CD4-positive, alpha-beta memory T cell (primary cell): Measurements from ENCODE around the gene DIP2C. TPM values are rescaled to one million over a fixed set of nuclear protein-coding genes. Genes with fewer than 3 reads are reported as not detected.

Experiments used
- CTCF ChIA-PET: fragments of 350-600 bp; sonication (Branson Sonifier 250); formaldehyde crosslinking; loops from one replicate; lab custom pipeline; 2021; ENCODE audit warnings: inconsistent platforms; ENCODE audit not compliant: partially characterized antibody; lab: Charles Lee
- POLR2A ChIA-PET: fragments of 350-600 bp; sonication (Branson Sonifier 250); formaldehyde crosslinking; loops from one replicate; lab custom pipeline; 2021; ENCODE audit not compliant: partially characterized antibody; lab: Charles Lee
- DNase-seq, 5 donors: peaks; one replicate each; pipeline versions ENCODE4 v3.0.0 to v3.0.0-alpha.2; 2020 to 2022; ENCODE audit warnings: mixed read lengths in 1 of 5
- H3K27ac ChIP-seq: one replicate; pipeline ENCODE4 v1.7.0; 2013; ENCODE audit warnings: low read depth, low read length
- H3K27me3 ChIP-seq: 2 replicates; pipeline ENCODE4 v1.7.0; 2013; ENCODE audit warnings: mild to moderate bottlenecking, low read length, moderate library complexity; ENCODE audit not compliant: insufficient read depth
- H3K36me3 ChIP-seq: 2 replicates; pipeline ENCODE4 v1.7.0; 2013; ENCODE audit warnings: mild to moderate bottlenecking, low read length, moderate library complexity; ENCODE audit not compliant: insufficient read depth
- H3K4me1 ChIP-seq: 2 replicates; pipeline ENCODE4 v1.7.0; 2013; ENCODE audit warnings: mild to moderate bottlenecking, low read length, moderate library complexity; ENCODE audit not compliant: insufficient read depth
- H3K4me3 ChIP-seq, 2 donors: one replicate each; pipeline ENCODE4 v1.7.0; 2013; ENCODE audit warnings: low read length in 2 of 2, mild to moderate bottlenecking in 1 of 2
- H3K9me3 ChIP-seq, 2 donors: one replicate each; pipeline ENCODE4 v1.7.0; 2013; ENCODE audit warnings: low read length in 2 of 2, control low read depth in 1 of 2; ENCODE audit not compliant: control insufficient read depth in 1 of 2
- H3K27ac Mint-ChIP-seq, 7 donors: one replicate each; pipeline ENCODE4 v1.8.0; 2020 to 2021; ENCODE audit warnings: mixed read lengths in 7 of 7, mild to moderate bottlenecking in 6 of 7, inconsistent platforms in 3 of 7, moderate library complexity in 3 of 7
- H3K27me3 Mint-ChIP-seq, 2 donors: one replicate each; pipeline ENCODE4 v1.8.0; 2020 to 2021; ENCODE audit warnings: mixed read lengths in 2 of 2
- H3K36me3 Mint-ChIP-seq, 2 donors: one replicate each; pipeline ENCODE4 v1.8.0; 2020 to 2021; ENCODE audit warnings: mixed read lengths in 2 of 2, inconsistent platforms in 1 of 2, mild to moderate bottlenecking in 1 of 2
- H3K4me1 Mint-ChIP-seq, 4 donors: one replicate each; pipeline ENCODE4 v1.8.0; 2020 to 2021; ENCODE audit warnings: mixed read lengths in 4 of 4, mild to moderate bottlenecking in 1 of 4
- H3K4me3 Mint-ChIP-seq, 8 donors: one replicate each; pipeline ENCODE4 v1.8.0; 2020 to 2021; ENCODE audit warnings: mixed read lengths in 8 of 8, mild to moderate bottlenecking in 7 of 8, moderate library complexity in 6 of 8, inconsistent platforms in 3 of 8
- H3K9me3 Mint-ChIP-seq, 8 donors: one replicate each; pipeline ENCODE4 v1.8.0; 2020 to 2021; ENCODE audit warnings: mixed read lengths in 8 of 8, mild to moderate bottlenecking in 5 of 8, inconsistent platforms in 3 of 8, moderate library complexity in 1 of 8
- intact Hi-C: fragments of 100-400 bp; cut with micrococcal nuclease; formaldehyde crosslinking; loops from one replicate; pipeline ENCODE4 v1.15.1; 2023
- polyA plus RNA-seq, 2 donors: library from polyadenylated mRNA; unstranded; fragments of 300-500 nt; fragmentation: Illumina TruSeq; gene quantifications; one replicate each; pipeline ENCODE4 v1.2.3, GENCODE V29; 2021
- total RNA-seq, 2 experiments: library from RNA; stranded (reverse); gene quantifications; one replicate each; pipeline ENCODE4 v1.2.3, GENCODE V29; 2021

The DIP2C gene
- total and polyA plus RNA-seq, 4 experiments from 2014 or later, result 1.1 to 6.0 (median 3.9) TPM

GRCh38 chr10:557792-558328 is 131.6 kb downstream of the DIP2C start:
- Mint-ChIP-seq H3K9me3 (peaks cover 0 to 3% (median 0%) of the 10 kb centered on the region in 8 donors), H3K4me1 (peaks cover 1 to 21% (median 10%) of the 10 kb centered on the region in 4 donors), H3K27me3 (peaks cover 2 to 10% of the 10 kb centered on the region in 2 donors), H3K27ac (peak overlapping the region in 4 of 7 donors; percentile 28 to 78 (median 64)), H3K4me3 (peak overlapping the region in 1 of 8 donors; percentile 39), H3K36me3 (no peaks in the 10 kb centered on the region)
- intact Hi-C loops, result no loop called here
- Histone ChIP-seq H3K4me3 (no peak overlapping the region), H3K4me1 (peaks cover 5% of the 10 kb centered on the region), H3K36me3 (no peaks in the 10 kb centered on the region), H3K27ac (no peak overlapping the region), H3K9me3 (no peaks in the 10 kb centered on the region), H3K27me3 (no peaks in the 10 kb centered on the region)
- POLR2A ChIA-PET, result no interaction called here
- CTCF ChIA-PET, result no interaction called here
- DNase-seq, result peak in 3 of 5 donors; percentile 44 to 65 (median 47)

DNA sequence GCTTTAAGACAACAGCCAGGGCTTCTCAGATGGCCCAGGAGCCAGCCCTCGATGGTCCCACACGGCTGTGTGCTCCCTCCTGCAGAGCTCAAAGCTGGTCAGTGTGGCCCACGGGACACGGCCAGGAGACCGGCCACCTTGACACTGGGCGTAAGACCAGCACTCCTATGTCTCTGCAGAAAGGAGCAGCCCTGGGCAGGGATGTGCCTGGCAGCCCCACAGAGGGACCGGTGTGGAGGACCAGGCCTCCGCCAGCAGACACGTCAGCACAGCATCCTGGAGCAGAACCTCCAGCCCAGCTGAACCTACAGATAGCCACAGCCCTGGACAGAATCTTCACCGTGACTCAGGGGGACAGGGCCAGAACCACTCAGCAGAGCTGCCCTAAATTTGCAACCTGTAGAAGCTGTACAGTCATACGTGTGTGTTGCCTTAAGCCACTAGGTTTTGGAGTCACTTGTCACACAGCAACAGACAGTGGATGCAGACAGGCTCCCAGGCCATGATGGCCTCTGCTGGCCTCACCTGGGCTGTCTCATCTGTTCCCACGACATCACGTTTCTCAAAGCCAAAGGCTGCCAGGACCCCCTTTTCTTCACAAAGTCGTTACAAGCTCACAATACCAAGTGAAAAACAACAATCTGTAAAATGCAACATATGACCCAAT is 132.4 kb downstream of the DIP2C start:
- H3K27me3 Mint-ChIP-seq, result peaks cover 2 to 10% of the 10 kb centered on the region in 2 donors
- ChIA-PET POLR2A (no interaction called here), CTCF (no interaction called here)
- H3K27ac ChIP-seq, result no peak overlapping the region
- peaks cover 1 to 21% (median 10%) of the 10 kb centered on the region in 4 donors for H3K4me1 Mint-ChIP-seq
- H3K27ac Mint-ChIP-seq, result peak overlapping the region in 2 of 7 donors; percentile 13 to 75
- peaks cover 5% of the 10 kb centered on the region for H3K4me1 ChIP-seq
- peak overlapping the region in 1 of 8 donors; percentile 4 for H3K4me3 Mint-ChIP-seq
- H3K36me3 ChIP-seq, result no peaks in the 10 kb centered on the region
- intact Hi-C loops, result no loop called here
- H3K9me3 Mint-ChIP-seq, result no peaks in the 10 kb centered on the region
- no peaks in the 10 kb centered on the region for H3K27me3 ChIP-seq
- no peaks in the 10 kb centered on the region for H3K9me3 ChIP-seq
- no peak for DNase-seq
- H3K36me3 Mint-ChIP-seq, result no peaks in the 10 kb centered on the region
- no peak overlapping the region for H3K4me3 ChIP-seq

DNA sequence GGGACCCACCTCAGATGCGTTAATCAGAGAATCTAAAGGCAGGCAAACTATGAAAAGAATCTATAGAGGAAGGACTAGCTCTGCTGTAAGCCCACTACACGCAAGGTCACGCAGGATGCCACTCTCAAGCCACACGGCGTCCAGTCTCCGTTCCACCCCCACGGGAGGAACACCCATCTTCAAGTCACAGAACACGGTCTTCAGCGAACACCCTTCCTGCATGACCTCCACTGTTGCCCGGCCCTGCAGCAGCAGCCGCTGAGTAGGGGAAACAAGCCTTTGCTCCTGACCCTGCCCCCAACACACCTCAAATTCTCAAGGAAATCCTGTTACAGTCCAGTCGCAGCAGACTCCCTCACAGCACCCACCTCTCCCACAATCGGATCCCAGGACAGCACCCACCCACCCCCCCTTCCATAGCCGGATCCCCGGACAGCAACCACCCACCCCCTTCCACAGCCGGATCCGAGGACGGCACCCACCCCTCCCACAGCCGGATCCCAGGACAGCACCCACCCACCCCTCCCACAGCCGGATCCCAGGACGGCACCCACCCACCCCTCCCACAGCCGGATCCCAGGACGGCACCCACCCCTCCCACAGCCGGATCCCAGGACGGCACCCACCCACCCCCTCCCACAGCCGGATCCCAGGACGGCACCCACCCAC is 133.7 kb downstream of the DIP2C start:
- H3K27ac ChIP-seq, result no peak overlapping the region
- H3K27me3 Mint-ChIP-seq, result peaks cover 2 to 10% of the 10 kb centered on the region in 2 donors
- ChIA-PET POLR2A (no interaction called here), CTCF (no interaction called here)
- H3K36me3 ChIP-seq, result no peaks in the 10 kb centered on the region
- DNase-seq, result no peak
- no peak overlapping the region for H3K4me3 ChIP-seq
- H3K4me3 Mint-ChIP-seq, result no peak overlapping the region
- H3K4me1 Mint-ChIP-seq, result peaks cover 1 to 21% (median 10%) of the 10 kb centered on the region in 4 donors
- no peaks in the 10 kb centered on the region for H3K27me3 ChIP-seq
- intact Hi-C loops, result no loop called here
- H3K9me3 Mint-ChIP-seq, result no peaks in the 10 kb centered on the region
- peaks cover 5% of the 10 kb centered on the region for H3K4me1 ChIP-seq
- no peaks in the 10 kb centered on the region for H3K9me3 ChIP-seq
- no peaks in the 10 kb centered on the region for H3K36me3 Mint-ChIP-seq
- H3K27ac Mint-ChIP-seq, result no peak overlapping the region

DNA sequence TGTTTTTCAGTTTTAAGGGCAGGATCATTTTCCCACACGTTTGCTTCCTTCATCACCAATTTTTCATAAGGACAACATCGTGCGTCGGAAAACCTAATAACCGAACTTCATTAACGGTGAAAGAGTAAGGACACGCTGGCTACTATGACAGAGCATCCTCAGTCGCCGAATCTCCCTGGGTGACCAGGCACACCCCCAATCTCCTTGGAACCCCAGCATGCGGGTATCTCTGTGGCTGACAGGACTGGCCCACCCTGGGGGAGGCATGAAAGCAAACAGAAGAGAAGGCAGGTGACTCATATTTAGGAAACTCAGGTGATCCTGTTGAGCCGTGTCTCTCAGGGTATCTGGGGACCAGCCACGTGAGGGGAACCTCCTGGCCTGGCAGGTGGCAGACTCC is 134.2 kb downstream of the DIP2C start:
- CTCF ChIA-PET, result no interaction called here
- Mint-ChIP-seq H3K9me3 (no peaks in the 10 kb centered on the region), H3K36me3 (no peaks in the 10 kb centered on the region), H3K27me3 (peaks cover 2 to 10% of the 10 kb centered on the region in 2 donors), H3K4me1 (peaks cover 1 to 21% (median 10%) of the 10 kb centered on the region in 4 donors), H3K27ac (no peak overlapping the region), H3K4me3 (no peak overlapping the region)
- H3K27ac ChIP-seq, result no peak overlapping the region
- POLR2A ChIA-PET, result no interaction called here
- peaks cover 5% of the 10 kb centered on the region for H3K4me1 ChIP-seq
- H3K4me3 ChIP-seq, result no peak overlapping the region
- H3K36me3 ChIP-seq, result no peaks in the 10 kb centered on the region
- DNase-seq, result no peak
- H3K9me3 ChIP-seq, result no peaks in the 10 kb centered on the region
- intact Hi-C loops, result no loop called here
- no peaks in the 10 kb centered on the region for H3K27me3 ChIP-seq

GRCh38 chr10:554182-554848 is 135.2 kb downstream of the DIP2C start:
- Histone ChIP-seq H3K4me1 (peaks cover 5% of the 10 kb centered on the region), H3K27ac (no peak overlapping the region), H3K27me3 (no peaks in the 10 kb centered on the region), H3K9me3 (no peaks in the 10 kb centered on the region), H3K4me3 (no peak overlapping the region), H3K36me3 (no peaks in the 10 kb centered on the region)
- H3K4me1 Mint-ChIP-seq, result peaks cover 1 to 21% (median 10%) of the 10 kb centered on the region in 4 donors
- H3K36me3 Mint-ChIP-seq, result no peaks in the 10 kb centered on the region
- no peaks in the 10 kb centered on the region for H3K9me3 Mint-ChIP-seq
- intact Hi-C loops, result no loop called here
- H3K4me3 Mint-ChIP-seq, result no peak overlapping the region
- CTCF ChIA-PET, result no interaction called here
- no peak for DNase-seq
- H3K27me3 Mint-ChIP-seq, result peaks cover 2 to 10% of the 10 kb centered on the region in 2 donors
- POLR2A ChIA-PET, result no interaction called here
- H3K27ac Mint-ChIP-seq, result no peak overlapping the region

DNA sequence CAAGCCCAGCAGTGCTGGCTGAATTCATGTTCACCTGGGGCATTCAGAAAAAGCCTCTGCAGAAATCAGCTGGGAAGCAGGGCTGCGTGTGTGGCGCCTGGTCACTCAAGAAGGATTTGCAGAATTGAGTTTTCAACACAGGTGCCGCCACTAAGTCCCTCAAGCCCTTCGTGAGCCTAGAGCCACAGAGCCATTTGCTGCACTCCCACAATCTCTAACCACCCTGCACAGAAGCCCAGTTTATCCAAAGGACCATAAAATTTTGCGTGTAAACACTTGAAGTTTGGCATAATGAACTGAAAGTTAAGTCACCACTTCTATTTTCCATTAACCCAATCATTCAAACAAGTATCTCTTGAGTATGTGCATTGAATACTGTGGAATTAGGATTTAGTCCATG is 136.2 kb downstream of the DIP2C start:
- Histone ChIP-seq H3K27me3 (no peaks in the 10 kb centered on the region), H3K4me1 (peaks cover 5% of the 10 kb centered on the region), H3K4me3 (no peak overlapping the region), H3K36me3 (no peaks in the 10 kb centered on the region), H3K27ac (no peak overlapping the region), H3K9me3 (no peaks in the 10 kb centered on the region)
- DNase-seq, result no peak
- Mint-ChIP-seq H3K4me1 (peaks cover 1 to 18% (median 10%) of the 10 kb centered on the region in 4 donors), H3K27me3 (peaks cover 5 to 12% of the 10 kb centered on the region in 2 donors), H3K36me3 (no peaks in the 10 kb centered on the region), H3K4me3 (no peak overlapping the region), H3K27ac (no peak overlapping the region), H3K9me3 (no peaks in the 10 kb centered on the region)
- POLR2A ChIA-PET, result no interaction called here
- CTCF ChIA-PET, result no interaction called here
- intact Hi-C loops, result no loop called here

GRCh38 chr10:552679-553078 is 136.8 kb downstream of the DIP2C start:
- no peaks in the 10 kb centered on the region for H3K27me3 ChIP-seq
- intact Hi-C loops, result no loop called here
- H3K27me3 Mint-ChIP-seq, result peaks cover 5 to 14% of the 10 kb centered on the region in 2 donors
- no peaks in the 10 kb centered on the region for H3K9me3 ChIP-seq
- DNase-seq, result no peak
- no peaks in the 10 kb centered on the region for H3K9me3 Mint-ChIP-seq
- ChIA-PET CTCF (no interaction called here), POLR2A (no interaction called here)
- H3K36me3 Mint-ChIP-seq, result no peaks in the 10 kb centered on the region
- H3K27ac ChIP-seq, result no peak overlapping the region
- no peak overlapping the region for H3K4me3 ChIP-seq
- no peak overlapping the region for H3K27ac Mint-ChIP-seq
- no peak overlapping the region for H3K4me3 Mint-ChIP-seq
- no peaks in the 10 kb centered on the region for H3K36me3 ChIP-seq
- H3K4me1 Mint-ChIP-seq, result peaks cover 1 to 13% (median 8%) of the 10 kb centered on the region in 4 donors
- peaks cover 5% of the 10 kb centered on the region for H3K4me1 ChIP-seq
